A673 (cell line): ENCODE data around the gene FAM83G.
"Not testable (repeated sequence)": the region's sequence is repeated elsewhere in the genome, so short reads cannot be mapped to it uniquely, and the experiment has no call there.

Experiments used
- CTCF ChIP-seq: fragments of 300-800, 200-600 bp; sonication (generic); conservative IDR thresholded peaks from 2 replicates; pipeline ENCODE4 v1.5.1; 2017; ENCODE audit warnings: low read depth, mild to moderate bottlenecking, antibody characterized with exemption, low read length, moderate library complexity, mixed read lengths
- EZH2 ChIP-seq: fragments of 200-600 bp; sonication (generic); IDR thresholded peaks from 2 replicates; pipeline ENCODE4 v1.6.1; 2017; ENCODE audit warnings: borderline replicate concordance, low read depth, mild to moderate bottlenecking, mixed read lengths, antibody characterized with exemption, low read length; ENCODE audit not compliant: poor library complexity, severe bottlenecking

DNA sequence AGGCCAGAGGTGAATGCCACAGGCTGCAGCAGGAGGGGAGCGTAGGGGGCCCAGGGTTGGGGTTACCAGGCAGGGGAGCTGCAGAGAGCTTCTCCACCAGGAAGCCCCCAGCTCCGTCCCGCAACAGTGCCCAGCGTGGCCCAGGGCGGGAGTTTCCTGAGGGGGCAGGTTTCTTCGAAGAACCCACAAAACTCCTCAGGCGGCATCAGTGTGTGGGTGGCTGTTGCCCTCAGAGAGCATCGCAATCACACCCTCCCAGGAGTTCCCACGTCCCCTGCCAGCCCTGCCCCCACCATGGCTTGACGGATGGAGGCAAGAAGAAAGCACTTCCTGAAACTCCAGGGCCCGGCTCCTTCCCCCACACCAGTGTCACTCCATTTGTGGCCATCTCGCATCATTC, 34.2 kb upstream of the FAM83G start:
- TF ChIP-seq CTCF, EZH2: not testable (repeated sequence)
